Measurements from ENCODE around the gene NEK10.

Gene NEK10

DNA sequence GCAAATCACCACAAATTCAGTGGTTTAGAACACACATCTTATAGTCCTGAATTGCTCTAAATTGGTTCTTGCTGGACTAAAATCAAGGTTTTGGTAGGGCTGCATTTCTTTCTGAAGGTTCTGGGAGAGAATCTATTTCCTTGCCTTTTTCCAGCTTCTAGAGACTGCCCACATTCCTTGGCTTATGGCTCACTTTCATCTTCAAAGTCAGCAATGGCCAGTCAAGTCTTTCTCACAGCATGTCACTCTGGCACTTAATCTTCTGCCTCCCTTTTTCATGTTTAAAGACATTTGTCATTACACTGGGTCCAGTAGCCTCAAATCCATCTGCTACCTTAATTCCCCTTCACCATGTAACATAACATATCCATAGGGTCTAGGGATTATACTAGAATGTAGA, 149.0 kb downstream of the NEK10 start:
- no peak for DNase-seq

DNA sequence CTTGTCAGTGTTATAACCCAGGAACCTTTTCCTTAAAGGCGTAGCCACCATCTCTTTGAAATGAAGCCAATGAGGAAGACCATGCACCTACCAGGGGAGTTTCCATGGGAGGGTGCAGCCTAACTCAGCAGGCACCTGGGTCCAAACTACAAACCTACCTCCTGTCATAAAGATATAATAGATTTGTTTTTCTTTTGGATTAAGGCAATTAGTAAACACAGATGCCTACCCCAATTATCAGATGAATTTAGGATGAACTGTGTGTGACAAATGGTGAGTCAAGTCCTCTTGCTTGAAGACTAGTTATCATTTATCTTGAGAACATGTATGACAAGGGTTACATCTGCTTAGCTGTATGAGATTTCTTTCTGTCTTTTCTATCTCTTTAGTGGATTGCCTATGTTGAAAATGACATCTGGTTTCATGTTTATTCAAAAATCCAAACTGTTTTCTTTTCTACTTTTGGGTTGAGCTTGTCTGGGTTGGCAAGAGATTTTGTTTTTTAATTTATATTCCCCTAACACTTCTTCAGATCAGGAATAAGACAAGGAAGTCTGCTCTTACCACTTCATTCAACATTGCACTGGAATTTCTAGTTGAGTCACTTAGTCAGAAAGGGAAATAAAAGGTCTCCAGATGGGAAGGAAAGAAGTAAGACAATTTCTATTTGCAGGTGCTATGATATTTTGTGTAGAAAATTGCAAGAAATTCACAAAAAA, 149.9 kb downstream of the NEK10 start:
- DNase-seq: no peak

DNA sequence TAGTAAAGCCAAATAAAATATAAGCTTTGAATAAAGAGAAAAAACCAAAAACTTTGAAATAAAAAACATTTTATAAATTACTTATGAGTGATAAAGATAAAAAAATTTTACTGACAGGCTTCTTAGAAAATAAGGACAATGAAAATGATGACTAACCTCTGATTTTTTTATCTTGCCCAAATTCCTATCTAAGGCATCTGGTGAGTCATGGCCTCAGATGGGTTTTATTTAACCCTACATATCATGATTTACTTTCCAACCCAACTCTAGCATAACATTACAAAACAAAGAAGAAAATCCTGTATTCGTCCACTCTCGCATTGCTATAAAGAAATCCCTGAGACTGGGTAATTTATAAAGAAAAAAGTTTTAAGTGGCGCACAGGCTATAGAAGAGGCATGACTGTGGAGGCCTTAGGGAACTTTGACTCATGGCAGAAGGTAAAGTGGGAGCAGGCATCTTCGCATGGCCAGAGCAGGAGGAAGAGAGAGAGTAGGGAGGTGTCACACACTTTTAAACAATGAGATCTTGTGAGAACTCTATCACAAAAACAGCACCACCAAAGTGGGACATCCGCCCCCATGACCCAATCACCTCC, 152.1 kb downstream of the NEK10 start:
- DNase-seq: no peak

DNA sequence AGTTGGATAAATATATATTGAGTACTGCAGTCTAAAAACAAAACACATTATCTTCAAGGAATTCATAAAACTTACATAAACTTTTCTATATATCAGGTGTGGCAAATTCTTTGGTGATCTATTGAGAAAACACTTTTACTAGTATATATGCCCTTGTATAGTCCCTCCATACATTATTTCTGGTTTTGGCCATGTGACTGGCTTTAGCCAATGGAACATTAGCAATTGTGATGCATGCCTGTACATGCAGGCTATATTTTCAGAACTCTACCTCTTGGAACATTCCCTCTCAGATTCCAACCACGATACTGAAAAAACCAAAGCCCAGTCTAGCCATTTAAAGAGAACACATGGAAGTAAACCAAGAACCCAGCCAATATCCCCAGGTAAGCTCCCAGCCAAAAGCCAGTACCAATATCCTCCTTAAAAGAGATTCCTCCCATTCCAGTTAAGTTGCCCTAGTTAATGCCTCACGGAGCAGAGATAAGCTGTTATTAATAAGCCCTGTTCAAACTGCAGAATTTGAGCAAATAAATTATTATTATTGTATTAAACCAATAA, 152.8 kb downstream of the NEK10 start:
- DNase-seq: no peak

DNA sequence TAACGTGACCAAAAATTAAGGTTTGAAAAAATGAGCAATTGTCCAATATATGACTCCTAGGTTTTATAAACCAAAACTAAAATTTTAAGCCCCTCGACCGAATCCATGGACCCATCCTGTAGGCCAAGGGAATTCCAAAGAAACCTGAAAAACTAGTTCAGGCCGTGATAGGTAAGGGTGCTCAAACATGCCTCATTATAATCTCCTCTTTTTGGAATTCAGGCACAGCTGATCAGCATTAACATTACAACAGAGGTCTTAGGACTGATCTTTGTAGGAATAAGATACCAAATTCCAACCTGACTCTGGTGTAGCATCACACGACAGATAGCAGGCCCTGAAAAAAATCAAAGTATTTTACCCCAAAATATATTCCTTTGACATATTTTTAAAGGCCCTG, 155.7 kb downstream of the NEK10 start:
- DNase-seq: no peak

DNA sequence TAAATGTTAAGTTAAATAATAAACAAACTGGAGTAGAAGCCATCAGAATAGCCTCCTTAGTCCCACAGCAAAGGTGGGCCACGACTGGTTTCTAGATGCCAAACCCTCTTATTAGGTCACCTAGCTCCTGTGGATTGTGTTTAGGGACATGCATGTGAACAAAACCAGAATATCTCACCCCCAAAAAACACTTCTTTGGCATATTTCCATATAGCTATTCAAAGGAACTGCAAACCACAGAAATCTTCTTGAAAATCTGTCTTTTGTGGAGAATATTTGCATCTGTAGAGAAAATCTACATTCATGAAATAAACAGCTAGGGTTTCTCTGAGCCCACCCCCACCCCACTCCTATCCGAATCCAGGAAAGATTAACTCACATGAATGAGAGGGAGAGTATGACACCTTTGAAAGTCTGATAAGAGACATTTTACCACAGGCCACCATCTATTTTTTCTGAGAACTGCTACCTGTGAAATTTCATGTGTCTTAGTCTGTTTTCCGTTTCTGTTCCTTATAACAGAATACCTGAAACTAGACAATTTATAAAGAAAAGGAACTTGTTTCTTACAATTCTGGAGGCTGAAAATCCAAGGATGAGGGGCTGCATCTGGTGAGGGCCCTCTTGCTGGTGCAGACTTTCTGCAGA, 159.4 kb downstream of the NEK10 start:
- no peak for DNase-seq

DNA sequence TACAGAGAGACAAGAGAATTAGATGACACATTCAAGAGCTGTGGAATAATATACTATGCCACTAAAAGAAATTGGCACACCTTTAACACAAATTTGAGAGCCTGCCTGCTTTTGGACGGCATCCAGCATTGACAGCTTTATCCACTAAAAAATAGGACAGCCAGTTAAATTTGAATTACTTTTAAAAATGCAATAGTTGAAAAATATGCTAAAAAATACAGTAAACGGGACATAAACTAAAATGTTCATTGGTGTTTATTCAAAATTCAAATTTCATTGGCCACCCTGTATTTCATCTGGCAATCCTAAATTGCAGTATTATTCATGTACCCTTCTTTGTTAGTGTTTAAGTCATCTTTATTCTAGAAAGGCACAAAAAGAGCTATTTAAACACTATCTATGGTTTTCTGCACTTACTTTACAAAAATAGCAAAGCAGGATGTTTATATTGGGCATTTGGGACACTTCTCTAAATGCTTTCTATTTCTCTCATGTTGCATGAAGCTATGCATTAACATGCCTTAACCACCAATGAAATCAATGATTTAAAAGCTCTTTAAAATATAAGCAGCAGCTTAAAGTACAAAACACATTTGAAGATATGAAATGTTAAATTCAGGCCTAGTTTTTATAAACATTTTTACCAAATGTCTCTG, 160.1 kb downstream of the NEK10 start:
- DNase-seq: no peak

DNA sequence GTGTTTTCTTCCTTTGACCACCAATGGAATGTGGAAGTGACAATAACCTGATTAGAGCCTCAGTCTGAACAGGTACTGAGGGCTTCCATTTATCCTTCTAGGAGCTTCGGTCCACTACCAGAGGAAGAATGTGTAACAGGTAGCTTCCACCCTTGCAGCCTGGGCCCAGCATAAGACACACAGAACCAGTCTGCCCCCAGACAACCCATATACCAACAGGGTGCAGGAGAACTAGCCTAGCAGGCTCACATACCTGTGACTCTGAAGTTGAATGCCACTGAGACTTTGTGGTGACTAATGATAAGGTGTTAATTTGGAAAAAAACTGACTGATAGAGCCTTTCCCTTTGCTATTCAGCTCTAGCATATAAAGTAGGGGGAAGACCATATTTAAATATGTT, 166.2 kb downstream of the NEK10 start:
- DNase-seq: no peak

DNA sequence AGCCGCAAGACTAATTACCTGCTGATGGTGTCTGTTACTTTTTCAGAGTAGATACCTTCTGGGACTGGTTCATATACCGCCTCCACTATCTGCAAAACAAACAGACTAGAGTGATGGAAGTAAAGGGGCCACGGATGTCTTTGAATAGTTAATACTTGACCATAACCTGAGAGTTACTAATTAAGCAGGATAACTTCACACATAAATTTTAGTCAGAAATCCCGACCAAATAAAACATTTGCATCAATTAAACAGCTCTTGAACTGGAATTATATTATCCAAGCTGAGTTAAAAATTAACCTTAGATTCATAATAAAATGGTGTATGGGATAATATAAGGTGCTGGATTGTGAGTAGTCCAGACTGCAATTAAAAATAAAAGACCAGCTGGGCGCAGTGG, 167.7 kb downstream of the NEK10 start:
- DNase-seq: no peak

DNA sequence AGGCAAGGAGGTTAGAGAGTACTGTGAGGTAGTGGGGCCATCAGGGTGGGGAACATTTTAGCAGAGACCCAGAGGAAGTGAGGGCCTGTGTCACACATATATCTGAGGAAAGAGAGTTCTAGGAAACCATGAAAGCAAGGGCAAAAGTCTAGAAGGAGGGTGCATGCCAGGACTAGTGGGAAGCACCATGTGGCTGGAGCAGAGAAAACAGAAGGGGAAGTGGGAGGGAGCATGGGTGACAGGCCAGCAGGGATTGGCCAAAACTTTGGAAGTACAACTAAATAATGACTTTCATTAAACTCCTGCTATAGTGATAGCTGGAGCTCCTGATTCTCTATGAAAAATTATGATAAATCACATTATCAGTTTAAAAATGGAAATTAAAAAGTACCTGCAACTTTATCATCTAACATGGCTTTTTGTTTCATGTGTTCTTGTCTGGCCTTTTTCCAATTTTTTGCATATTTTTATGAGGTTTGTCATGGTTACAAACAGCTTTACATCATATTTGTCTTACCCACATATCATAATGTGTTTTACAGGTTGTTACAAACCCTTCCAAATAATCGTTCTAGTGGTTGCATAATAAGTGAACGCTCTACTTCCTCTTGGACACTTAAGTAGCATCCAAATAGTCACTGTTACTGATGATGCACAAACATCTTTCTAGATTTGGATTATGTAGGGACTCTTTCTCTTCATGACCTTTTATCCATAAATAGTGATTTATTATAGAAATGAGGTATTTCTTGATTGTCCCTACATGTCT, 168.3 kb downstream of the NEK10 start:
- DNase-seq: no peak

DNA sequence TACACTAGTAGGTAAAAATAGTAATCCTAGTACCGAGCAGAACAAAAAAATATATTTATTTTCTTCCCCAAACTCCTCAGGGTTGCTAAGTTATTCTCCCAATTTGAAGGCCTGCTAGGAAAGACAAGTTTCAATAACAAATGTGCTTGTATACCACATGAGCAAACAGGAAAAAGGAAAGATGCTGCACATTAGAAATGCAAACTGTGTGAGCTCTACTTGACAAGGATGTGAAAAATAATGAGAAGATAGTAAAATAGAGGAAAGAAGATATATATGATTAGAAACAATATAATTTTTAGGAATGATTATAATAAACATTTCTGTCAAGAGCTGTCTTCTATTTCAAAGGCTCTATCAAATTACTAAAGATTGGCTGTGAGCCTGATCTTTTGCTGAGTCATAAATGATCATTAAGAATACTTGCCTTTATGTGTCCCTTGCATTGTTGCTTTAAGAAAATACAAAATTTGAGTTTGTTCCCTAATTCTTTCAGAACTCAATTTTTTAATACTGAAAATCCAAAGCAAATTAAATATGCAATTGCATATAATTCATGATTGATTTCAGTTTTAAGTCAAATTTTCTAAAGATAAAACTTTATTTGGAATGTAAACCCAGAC, 174.2 kb downstream of the NEK10 start:
- no peak for DNase-seq

DNA sequence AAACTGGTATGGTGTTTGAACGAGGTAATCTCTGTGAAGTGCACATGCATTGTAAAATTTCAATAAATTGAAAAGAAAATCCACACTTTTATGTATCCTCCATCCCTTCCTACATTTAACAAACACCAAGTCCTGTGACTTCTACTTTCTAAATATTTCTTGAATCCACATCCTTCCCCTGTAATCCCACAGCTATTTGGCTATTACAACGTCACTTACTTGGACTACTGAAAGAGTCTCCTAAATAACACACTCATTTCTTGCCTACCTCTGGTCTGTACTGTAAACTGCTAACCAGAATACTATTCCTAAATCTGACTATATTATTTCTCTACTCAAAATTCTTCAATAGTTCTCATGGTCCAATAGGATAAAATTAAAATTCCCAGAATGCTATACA, 176.1 kb downstream of the NEK10 start:
- no peak for DNase-seq

DNA sequence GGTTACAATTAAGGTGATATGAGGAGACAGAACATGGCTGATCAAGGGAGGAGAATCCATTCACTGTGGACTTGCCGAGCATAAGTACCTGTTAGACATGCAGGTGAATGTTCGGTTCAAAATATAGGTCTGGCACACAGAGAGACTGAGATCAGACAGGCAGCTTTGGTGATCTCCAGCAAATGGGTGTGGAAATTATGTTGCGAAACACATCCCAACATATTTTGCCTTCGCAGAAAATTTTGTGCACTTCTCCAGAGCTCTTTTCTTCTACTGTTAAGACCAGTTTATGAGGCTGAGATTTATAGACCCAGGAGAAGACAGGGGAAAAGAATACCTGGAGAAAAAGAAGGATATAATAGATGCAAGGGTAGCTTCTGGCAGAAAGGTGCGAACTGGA, 183.2 kb downstream of the NEK10 start:
- DNase-seq: no peak

DNA sequence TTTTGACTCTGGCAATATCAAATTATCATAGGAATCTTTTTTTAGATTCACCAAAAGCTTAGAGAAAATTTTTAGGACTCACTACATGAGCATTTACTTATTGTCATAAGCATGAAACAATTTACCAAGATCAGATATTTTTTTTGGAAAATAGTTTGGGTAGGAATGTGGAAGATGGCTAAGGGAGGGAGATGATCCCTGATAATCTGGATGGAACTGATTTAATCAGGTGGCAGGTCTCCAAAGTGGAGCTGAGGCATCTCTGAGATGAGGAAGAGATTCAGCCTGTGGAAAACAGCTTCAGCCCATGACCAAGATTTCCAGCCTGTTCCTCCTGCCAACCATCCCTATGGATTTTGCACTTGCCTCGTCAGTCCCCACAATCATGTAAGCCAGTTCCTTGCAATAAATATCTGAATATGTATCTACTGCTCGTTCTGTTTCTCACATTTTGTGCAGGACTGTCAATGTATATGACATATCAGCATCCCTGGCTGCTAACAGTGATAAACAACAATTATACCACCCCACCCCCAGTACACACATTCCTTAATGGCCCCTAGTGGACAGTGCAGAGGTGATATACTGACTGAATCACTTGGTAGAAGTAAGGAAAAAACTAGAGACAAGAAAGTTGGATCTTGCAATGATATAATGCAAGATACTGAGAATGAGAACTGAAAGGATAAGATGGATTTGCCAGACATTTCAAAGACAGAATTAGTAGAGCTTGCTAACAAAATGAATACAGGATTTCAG, 183.8 kb downstream of the NEK10 start:
- DNase-seq: no peak

DNA sequence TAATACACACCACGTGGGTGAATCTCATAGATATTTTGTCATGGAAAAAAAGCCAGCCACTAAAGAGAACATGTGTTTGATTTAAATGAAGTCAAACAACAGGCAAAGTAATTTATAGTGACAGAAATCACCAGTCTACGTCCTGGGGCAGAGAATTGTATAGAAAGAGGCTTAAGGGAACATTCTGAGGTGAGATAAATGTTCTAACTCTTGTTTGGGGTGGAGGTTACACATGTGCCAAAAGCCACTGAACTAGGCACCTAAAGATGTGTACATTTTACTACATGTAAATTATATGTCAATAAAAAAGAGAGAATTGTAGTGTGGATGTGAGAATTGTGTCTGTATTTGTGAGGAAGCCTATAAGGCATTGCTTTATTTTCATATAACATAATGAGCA, 184.9 kb downstream of the NEK10 start:
- DNase-seq: no peak

DNA sequence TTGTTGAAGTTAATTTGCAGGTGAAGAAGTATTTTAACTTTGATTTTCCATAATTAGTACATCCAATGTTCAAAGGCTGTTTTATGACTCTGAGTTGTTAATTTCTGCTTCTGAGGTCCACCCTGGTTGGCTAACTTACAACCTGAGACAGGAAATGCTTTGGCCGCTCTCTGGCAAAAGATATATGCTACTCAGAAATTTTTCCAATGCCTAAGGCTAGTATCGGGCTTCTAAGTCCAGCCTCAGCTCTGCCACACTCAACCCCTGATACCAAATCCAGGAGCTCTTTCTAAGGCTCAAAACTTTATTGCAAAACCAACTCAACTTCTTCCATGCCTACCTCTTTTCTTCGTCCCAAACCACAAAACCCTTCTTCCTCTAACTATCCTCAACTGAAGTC, 192.9 kb downstream of the NEK10 start:
- no peak for DNase-seq

DNA sequence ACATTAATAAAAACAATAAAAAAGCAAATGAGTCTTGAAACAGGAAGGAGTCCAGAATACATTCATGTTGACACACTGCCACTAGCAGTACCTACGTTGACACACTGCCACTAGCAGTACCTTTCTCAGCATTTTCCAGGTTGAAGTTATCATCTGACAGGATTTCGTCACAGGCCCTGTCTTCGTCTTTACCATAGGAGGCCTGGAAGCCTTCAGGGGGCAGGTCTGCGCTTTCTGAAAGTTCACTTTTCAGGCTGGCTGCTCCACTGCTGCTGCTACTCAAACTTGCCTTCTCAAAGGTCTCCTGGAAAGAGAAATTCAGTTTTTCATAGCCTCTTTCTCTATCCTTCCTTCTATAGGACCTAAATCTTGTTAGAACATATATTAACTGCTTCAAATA, 194.7 kb downstream of the NEK10 start:
- no peak for DNase-seq

DNA sequence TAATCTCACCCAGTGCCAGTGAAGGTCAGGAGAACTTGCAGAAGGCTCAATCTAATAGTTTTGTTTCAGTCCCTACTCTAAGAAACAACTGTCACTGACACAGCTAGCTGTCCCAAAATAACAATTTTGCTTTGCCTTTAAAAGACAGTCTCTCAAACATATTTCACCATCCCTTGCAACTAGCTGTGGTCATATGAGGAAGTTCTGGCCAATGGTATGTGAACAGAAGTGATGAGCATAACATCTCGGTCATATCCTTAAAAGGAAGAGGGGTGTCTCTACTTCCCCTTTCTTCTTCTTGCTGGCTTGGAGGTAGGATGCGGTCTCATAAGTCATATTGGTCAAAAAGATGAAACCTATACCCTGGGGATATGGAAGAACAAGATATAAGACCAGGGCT, 198.1 kb downstream of the NEK10 start:
- DNase-seq: no peak

DNA sequence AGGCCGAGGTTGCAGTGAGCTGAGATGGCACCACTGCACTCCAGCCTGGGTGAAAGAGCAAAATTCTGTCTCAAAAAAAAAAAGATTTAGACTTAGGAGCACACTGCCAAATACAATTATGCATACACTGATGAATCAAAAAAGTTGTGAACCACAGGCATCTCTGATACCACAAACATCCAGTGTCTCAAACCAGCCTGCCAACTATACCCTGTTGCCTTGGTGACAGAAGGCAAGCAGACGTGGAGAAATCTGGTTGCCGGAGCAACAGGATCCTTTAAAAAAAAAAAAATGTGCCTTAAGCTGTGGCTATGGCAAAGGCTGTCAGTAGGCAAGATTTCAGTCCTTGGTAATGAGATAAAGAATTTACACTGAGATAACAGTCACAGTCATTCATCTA, 202.3 kb downstream of the NEK10 start:
- peak; percentile 41 for DNase-seq

DNA sequence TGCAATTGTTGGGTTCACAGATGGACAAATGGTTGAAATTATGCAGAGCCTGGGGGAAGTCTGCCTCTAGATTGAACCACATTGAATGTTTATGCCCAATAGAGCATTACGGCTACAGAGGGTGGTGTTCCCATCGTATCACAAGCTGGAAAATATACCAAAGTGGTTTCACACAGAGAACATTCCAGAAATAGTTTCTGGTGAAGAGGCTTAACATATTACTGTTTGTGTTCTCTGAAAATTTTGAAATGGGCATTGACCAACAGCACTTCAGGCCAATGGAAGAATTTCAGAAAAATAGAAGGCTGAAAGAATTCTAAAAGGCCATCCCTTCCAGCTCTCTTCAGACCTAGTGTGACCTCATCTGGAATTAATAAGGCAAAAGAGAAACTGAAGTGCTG, 203.9 kb downstream of the NEK10 start:
- no peak for DNase-seq

DNA sequence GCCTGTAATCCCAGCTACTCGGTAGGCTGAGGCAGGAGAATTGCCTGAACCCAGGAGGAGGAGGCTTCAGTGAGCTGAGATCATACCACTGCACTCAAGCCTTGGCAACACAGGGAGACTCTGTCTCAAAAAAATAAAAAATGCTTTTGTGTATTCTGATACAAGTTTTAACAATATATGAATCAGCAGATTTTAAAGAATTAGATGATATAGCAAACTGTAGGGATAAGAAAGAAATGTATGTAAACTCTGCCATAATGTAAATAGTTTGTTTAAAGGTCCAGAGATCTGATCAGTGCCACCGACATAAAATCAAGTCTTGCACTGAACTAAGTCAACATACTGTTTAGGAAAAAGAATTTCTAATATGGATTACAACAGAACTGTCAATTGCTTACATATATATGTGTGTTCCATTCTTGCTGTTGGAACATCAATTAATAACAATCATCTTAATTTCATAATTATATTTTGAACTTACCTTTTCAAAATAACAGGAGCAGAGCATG, 208.3 kb downstream of the NEK10 start:
- no peak for DNase-seq
